ENCODE measurements around the gene NME7.
"Not testable (repeated sequence)": the region's sequence is repeated elsewhere in the genome, so short reads cannot be mapped to it uniquely, and the experiment has no call there.

Gene NME7

DNA sequence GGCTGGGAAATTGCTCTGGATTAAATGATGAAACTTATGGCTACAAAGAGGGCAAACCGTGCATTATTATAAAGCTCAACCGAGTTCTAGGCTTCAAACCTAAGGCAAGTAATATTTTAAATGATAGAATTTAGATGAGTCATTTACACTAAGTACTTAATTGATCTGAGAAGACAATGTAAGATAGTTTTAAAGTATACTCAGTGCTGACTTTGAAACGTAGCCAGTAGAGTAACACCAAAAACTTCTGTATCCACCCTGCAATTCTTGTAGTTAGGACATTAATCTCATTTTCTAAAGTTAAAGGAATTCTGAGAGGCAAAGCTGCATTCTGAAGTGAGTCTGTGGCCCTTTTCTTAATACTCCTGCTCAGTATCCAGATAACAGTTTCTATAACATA, 240.3 kb downstream of the NME7 start:
- no peak overlapping the region for H3K4me3 ChIP-seq (ENCODE audit: low read length, poor library complexity, severe bottlenecking)
- H3K79me2 ChIP-seq (ENCODE audit: insufficient read depth, low read length) = no peaks in the 10 kb centered on the region
- no peaks in the 10 kb centered on the region for H4K20me1 ChIP-seq (ENCODE audit: insufficient read depth, low read length, poor library complexity, severe bottlenecking)
- H3K9ac ChIP-seq (ENCODE audit: low read depth, low read length, poor library complexity, severe bottlenecking) = no peak overlapping the region
- H3K4me1 ChIP-seq (ENCODE audit: insufficient read depth, low read length, poor library complexity, severe bottlenecking) = no peaks in the 10 kb centered on the region
- no peaks in the 10 kb centered on the region; the same call in 1 of the 2 replicates for H3F3A ChIP-seq (ENCODE audit: low read depth)
- H3K36me3 ChIP-seq (ENCODE audit: insufficient read depth, low read length) = peaks cover 61% of the 10 kb centered on the region; the same call in 1 of the 2 replicates
- H3K9me3 ChIP-seq (ENCODE audit: insufficient read depth, low read depth, low read length) = no peaks in the 10 kb centered on the region
- H3K4me2 ChIP-seq (ENCODE audit: low read depth, low read length, poor library complexity, severe bottlenecking) = no peak overlapping the region
- no peaks in the 10 kb centered on the region for H3K9me2 ChIP-seq (replicated peaks; ENCODE audit: low read depth, low read length)
- H3K27me3 ChIP-seq (ENCODE audit: insufficient read depth, low read length, poor library complexity, severe bottlenecking) = no peaks in the 10 kb centered on the region
- H2AFZ ChIP-seq (ENCODE audit: low read length) = no peak overlapping the region
- TF ChIP-seq, protein P1, sequence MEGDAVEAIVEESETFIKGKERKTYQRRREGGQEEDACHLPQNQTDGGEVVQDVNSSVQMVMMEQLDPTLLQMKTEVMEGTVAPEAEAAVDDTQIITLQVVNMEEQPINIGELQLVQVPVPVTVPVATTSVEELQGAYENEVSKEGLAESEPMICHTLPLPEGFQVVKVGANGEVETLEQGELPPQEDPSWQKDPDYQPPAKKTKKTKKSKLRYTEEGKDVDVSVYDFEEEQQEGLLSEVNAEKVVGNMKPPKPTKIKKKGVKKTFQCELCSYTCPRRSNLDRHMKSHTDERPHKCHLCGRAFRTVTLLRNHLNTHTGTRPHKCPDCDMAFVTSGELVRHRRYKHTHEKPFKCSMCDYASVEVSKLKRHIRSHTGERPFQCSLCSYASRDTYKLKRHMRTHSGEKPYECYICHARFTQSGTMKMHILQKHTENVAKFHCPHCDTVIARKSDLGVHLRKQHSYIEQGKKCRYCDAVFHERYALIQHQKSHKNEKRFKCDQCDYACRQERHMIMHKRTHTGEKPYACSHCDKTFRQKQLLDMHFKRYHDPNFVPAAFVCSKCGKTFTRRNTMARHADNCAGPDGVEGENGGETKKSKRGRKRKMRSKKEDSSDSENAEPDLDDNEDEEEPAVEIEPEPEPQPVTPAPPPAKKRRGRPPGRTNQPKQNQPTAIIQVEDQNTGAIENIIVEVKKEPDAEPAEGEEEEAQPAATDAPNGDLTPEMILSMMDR (conservative IDR thresholded peaks at IDR 0.05; ENCODE audit: low read length) = no peak
- no peak for TF ChIP-seq EZH2phosphoT487 (IDR thresholded peaks at IDR 0.05; ENCODE audit: borderline replicate concordance)

DNA sequence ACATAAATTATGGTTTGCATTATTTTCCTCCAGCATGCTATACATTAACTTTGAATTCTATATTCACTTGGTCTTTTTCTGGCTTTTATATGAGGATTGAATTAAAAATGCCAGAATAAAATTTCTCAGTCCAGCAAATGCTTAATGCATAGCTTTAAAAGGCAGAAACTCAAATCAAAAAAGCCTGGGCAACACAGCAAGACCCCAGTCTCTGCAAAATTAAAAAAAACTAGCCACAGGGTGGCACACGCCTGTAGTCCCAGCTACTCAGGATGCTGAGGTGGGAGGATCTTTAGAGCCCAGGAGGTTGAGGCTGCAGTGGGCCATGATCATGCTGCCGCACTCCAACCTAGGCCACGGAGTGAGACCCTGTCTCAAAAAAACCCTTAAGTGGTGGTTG, 241.3 kb downstream of the NME7 start:
- Histone ChIP-seq H3F3A (ENCODE audit: low read depth) (no peaks in the 10 kb centered on the region; the same call in 1 of the 2 replicates), H3K27me3 (ENCODE audit: insufficient read depth, low read length, poor library complexity, severe bottlenecking) (no peaks in the 10 kb centered on the region), H3K79me2 (ENCODE audit: insufficient read depth, low read length) (no peaks in the 10 kb centered on the region), H3K4me1 (ENCODE audit: insufficient read depth, low read length, poor library complexity, severe bottlenecking) (no peaks in the 10 kb centered on the region), H3K4me2 (ENCODE audit: low read depth, low read length, poor library complexity, severe bottlenecking) (no peak overlapping the region), H3K36me3 (ENCODE audit: insufficient read depth, low read length) (peaks cover 55% of the 10 kb centered on the region; the same call in 1 of the 2 replicates), H3K9ac (ENCODE audit: low read depth, low read length, poor library complexity, severe bottlenecking) (no peak overlapping the region), H3K9me2 (replicated peaks; ENCODE audit: low read depth, low read length) (no peaks in the 10 kb centered on the region), H4K20me1 (ENCODE audit: insufficient read depth, low read length, poor library complexity, severe bottlenecking) (no peaks in the 10 kb centered on the region), H3K4me3 (ENCODE audit: low read length, poor library complexity, severe bottlenecking) (no peak overlapping the region), H2AFZ (ENCODE audit: low read length) (no peak overlapping the region), H3K9me3 (ENCODE audit: insufficient read depth, low read depth, low read length) (no peaks in the 10 kb centered on the region)
- TF ChIP-seq, protein P1 (conservative IDR thresholded peaks at IDR 0.05; ENCODE audit: low read length) = no peak
- TF ChIP-seq EZH2phosphoT487 (IDR thresholded peaks at IDR 0.05; ENCODE audit: borderline replicate concordance) = no peak

DNA sequence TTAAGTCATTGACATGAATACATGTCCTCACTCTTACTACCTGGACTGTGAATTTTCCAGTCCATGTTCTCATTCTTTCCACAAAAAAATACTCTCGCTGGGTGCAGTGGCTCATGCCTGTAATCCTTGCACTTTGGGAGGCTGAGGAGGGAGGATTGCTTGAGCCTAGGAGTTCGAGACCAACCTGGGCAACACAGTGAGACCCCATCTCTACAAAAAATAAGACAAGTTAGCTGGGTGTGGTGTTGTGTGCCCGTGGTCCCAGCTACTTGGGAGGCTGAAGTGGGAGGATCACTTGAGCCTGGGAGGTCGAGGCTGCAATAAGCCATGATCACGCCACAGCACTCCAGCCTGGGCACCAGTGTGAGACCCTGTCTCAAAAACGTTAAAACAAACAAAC, 242.0 kb downstream of the NME7 start:
- not testable (repeated sequence) for H3F3A ChIP-seq (ENCODE audit: low read depth); H3K4me1 ChIP-seq (ENCODE audit: insufficient read depth, low read length, poor library complexity, severe bottlenecking); H3K4me3 ChIP-seq (ENCODE audit: low read length, poor library complexity, severe bottlenecking); H2AFZ ChIP-seq (ENCODE audit: low read length); H3K9ac ChIP-seq (ENCODE audit: low read depth, low read length, poor library complexity, severe bottlenecking); H3K27me3 ChIP-seq (ENCODE audit: insufficient read depth, low read length, poor library complexity, severe bottlenecking); H3K9me3 ChIP-seq (ENCODE audit: insufficient read depth, low read depth, low read length); H3K79me2 ChIP-seq (ENCODE audit: insufficient read depth, low read length); H3K4me2 ChIP-seq (ENCODE audit: low read depth, low read length, poor library complexity, severe bottlenecking); H3K9me2 ChIP-seq (replicated peaks; ENCODE audit: low read depth, low read length); H4K20me1 ChIP-seq (ENCODE audit: insufficient read depth, low read length, poor library complexity, severe bottlenecking)
- peaks cover 48% of the 10 kb centered on the region; the same call in 1 of the 2 replicates for H3K36me3 ChIP-seq (ENCODE audit: insufficient read depth, low read length)

DNA sequence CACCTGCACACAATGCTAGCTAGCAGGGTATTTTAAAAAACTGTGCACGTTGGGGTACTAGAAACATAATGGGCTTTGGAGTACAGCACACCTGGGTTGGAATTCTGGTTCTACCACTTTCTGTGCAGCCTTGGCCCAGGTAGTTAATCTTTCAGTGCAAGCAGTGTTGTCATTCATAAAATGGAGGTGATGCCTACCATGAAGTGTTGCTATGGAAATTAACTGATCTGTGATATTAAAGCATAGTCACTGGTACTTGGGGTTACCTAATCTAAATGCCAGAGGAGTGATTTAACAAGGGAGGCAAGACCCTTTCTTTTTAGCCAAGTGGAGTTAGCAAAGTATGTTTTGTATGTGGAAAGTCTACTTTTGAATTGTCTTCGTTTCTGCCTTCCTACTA, 243.1 kb downstream of the NME7 start:
- no peaks in the 10 kb centered on the region for H3K27me3 ChIP-seq (ENCODE audit: insufficient read depth, low read length, poor library complexity, severe bottlenecking)
- no peak for TF ChIP-seq EZH2phosphoT487 (IDR thresholded peaks at IDR 0.05; ENCODE audit: borderline replicate concordance)
- TF ChIP-seq, protein P1 (conservative IDR thresholded peaks at IDR 0.05; ENCODE audit: low read length) = no peak
- no peak overlapping the region for H3K4me2 ChIP-seq (ENCODE audit: low read depth, low read length, poor library complexity, severe bottlenecking)
- no peak overlapping the region for H2AFZ ChIP-seq (ENCODE audit: low read length)
- no peaks in the 10 kb centered on the region for H3K9me2 ChIP-seq (replicated peaks; ENCODE audit: low read depth, low read length)
- H3K9ac ChIP-seq (ENCODE audit: low read depth, low read length, poor library complexity, severe bottlenecking) = no peak overlapping the region
- H3F3A ChIP-seq (ENCODE audit: low read depth) = no peaks in the 10 kb centered on the region; the same call in 1 of the 2 replicates
- no peak overlapping the region for H3K4me3 ChIP-seq (ENCODE audit: low read length, poor library complexity, severe bottlenecking)
- H3K9me3 ChIP-seq (ENCODE audit: insufficient read depth, low read depth, low read length) = no peaks in the 10 kb centered on the region
- H3K4me1 ChIP-seq (ENCODE audit: insufficient read depth, low read length, poor library complexity, severe bottlenecking) = no peaks in the 10 kb centered on the region
- no peaks in the 10 kb centered on the region for H4K20me1 ChIP-seq (ENCODE audit: insufficient read depth, low read length, poor library complexity, severe bottlenecking)
- H3K79me2 ChIP-seq (ENCODE audit: insufficient read depth, low read length) = no peaks in the 10 kb centered on the region
- H3K36me3 ChIP-seq (ENCODE audit: insufficient read depth, low read length) = peaks cover 40% of the 10 kb centered on the region; the same call in 1 of the 2 replicates

All from Loucy (cell line).